Measurements from ENCODE around the gene MFN2.

Gene MFN2

GRCh38 chr1:11948822-11949458 lies 31.3 kb upstream of the MFN2 start:
- CTCF ChIA-PET: no interaction called here

GRCh38 chr1:11951901-11952300 lies 28.3 kb upstream of the MFN2 start:
- H3K36me3 ChIP-seq (ENCODE audit: control insufficient read depth in 4 of 4, insufficient read depth in 4 of 4, low read length in 3 of 4): peaks cover 0 to 34% (median 6%) of the 10 kb centered on the region in 4 experiments
- no peak for DNase-seq
- no peaks in the 10 kb centered on the region for H3K4me1 ChIP-seq (ENCODE audit: control extremely low read depth in 1 of 4, control insufficient read depth in 4 of 4, insufficient read depth in 4 of 4, low read length in 3 of 4)
- ChIA-PET POLR2A (no interaction called here), CTCF (no interaction called here)
- no peaks in the 10 kb centered on the region for H3K9me3 ChIP-seq (ENCODE audit: control extremely low read depth in 1 of 5, control insufficient read depth in 4 of 5, insufficient read depth in 2 of 5, low read depth in 1 of 5, low read length in 4 of 5)
- WGBS (ENCODE audit: insufficient coverage): 100% methylated on average over 1 of the region's 2 CpGs
- no peaks in the 10 kb centered on the region for H3K27me3 ChIP-seq (replicated peaks in 2 of 5; ENCODE audit: control insufficient read depth in 4 of 5, insufficient read depth in 5 of 5, low read length in 4 of 5)
- H3K27ac ChIP-seq (ENCODE audit: insufficient read depth in 1 of 2, low read depth in 1 of 2, low read length in 2 of 2, poor library complexity in 1 of 2, severe bottlenecking in 2 of 2): no peak overlapping the region
- H3K4me3 ChIP-seq (ENCODE audit: control insufficient read depth in 1 of 7, extremely low read depth in 1 of 7, insufficient read depth in 4 of 7, low read depth in 2 of 7, low read length in 6 of 7): no peak overlapping the region

More at GRCh38 chr1:11948822-11949458, 31.3 kb upstream of the MFN2 start:
- peak in 2 of 3 donors; percentile 27 for DNase-seq
- H3K9me3 ChIP-seq (ENCODE audit: control extremely low read depth in 1 of 5, control insufficient read depth in 4 of 5, insufficient read depth in 2 of 5, low read depth in 1 of 5, low read length in 4 of 5): peaks cover 0 to 7% (median 2%) of the 10 kb centered on the region in 5 experiments
- 93% methylated on average over 6 of the region's 6 CpGs for WGBS (ENCODE audit: insufficient coverage)
- no peaks in the 10 kb centered on the region for H3K27me3 ChIP-seq (replicated peaks in 2 of 5; ENCODE audit: control insufficient read depth in 4 of 5, insufficient read depth in 5 of 5, low read length in 4 of 5)
- no peak overlapping the region for H3K4me3 ChIP-seq (ENCODE audit: control insufficient read depth in 1 of 7, extremely low read depth in 1 of 7, insufficient read depth in 4 of 7, low read depth in 2 of 7, low read length in 6 of 7)
- no peak overlapping the region for H3K27ac ChIP-seq (ENCODE audit: insufficient read depth in 1 of 2, low read depth in 1 of 2, low read length in 2 of 2, poor library complexity in 1 of 2, severe bottlenecking in 2 of 2)
- peaks cover 0 to 30% (median 3%) of the 10 kb centered on the region in 4 experiments for H3K36me3 ChIP-seq (ENCODE audit: control insufficient read depth in 4 of 4, insufficient read depth in 4 of 4, low read length in 3 of 4)
- H3K4me1 ChIP-seq (ENCODE audit: control extremely low read depth in 1 of 4, control insufficient read depth in 4 of 4, insufficient read depth in 4 of 4, low read length in 3 of 4): no peaks in the 10 kb centered on the region
- POLR2A ChIA-PET: no interaction called here

GRCh38 chr1:11952455-11953109 lies 27.7 kb upstream of the MFN2 start:
- ChIA-PET CTCF (no interaction called here), POLR2A (interaction anchor here (0.6 kb wide), 1 partner anchor 23 kb away, joined by 3 read pairs; no protein-coding TSS in a partner anchor)
- Histone ChIP-seq H3K9me3 (ENCODE audit: control extremely low read depth in 1 of 5, control insufficient read depth in 4 of 5, insufficient read depth in 2 of 5, low read depth in 1 of 5, low read length in 4 of 5) (no peaks in the 10 kb centered on the region), H3K27ac (ENCODE audit: insufficient read depth in 1 of 2, low read depth in 1 of 2, low read length in 2 of 2, poor library complexity in 1 of 2, severe bottlenecking in 2 of 2) (no peak overlapping the region), H3K4me3 (ENCODE audit: control insufficient read depth in 1 of 7, extremely low read depth in 1 of 7, insufficient read depth in 4 of 7, low read depth in 2 of 7, low read length in 6 of 7) (no peak overlapping the region), H3K36me3 (ENCODE audit: control insufficient read depth in 4 of 4, insufficient read depth in 4 of 4, low read length in 3 of 4) (peaks cover 0 to 38% (median 6%) of the 10 kb centered on the region in 4 experiments), H3K4me1 (ENCODE audit: control extremely low read depth in 1 of 4, control insufficient read depth in 4 of 4, insufficient read depth in 4 of 4, low read length in 3 of 4) (no peaks in the 10 kb centered on the region), H3K27me3 (replicated peaks in 2 of 5; ENCODE audit: control insufficient read depth in 4 of 5, insufficient read depth in 5 of 5, low read length in 4 of 5) (no peaks in the 10 kb centered on the region)
- 93% methylated on average over 8 of the region's 11 CpGs for WGBS (ENCODE audit: insufficient coverage)
- DNase-seq: no peak

- Histone ChIP-seq H3K4me1 (ENCODE audit: control extremely low read depth in 1 of 4, control insufficient read depth in 4 of 4, insufficient read depth in 4 of 4, low read length in 3 of 4) (peaks cover 0 to 2% (median 0%) of the 10 kb centered on the region in 4 experiments), H3K27me3 (replicated peaks in 2 of 5; ENCODE audit: control insufficient read depth in 4 of 5, insufficient read depth in 5 of 5, low read length in 4 of 5) (no peaks in the 10 kb centered on the region), H3K36me3 (ENCODE audit: control insufficient read depth in 4 of 4, insufficient read depth in 4 of 4, low read length in 3 of 4) (peaks cover 0 to 37% (median 14%) of the 10 kb centered on the region in 4 experiments), H3K4me3 (ENCODE audit: control insufficient read depth in 1 of 7, extremely low read depth in 1 of 7, insufficient read depth in 4 of 7, low read depth in 2 of 7, low read length in 6 of 7) (no peak overlapping the region), H3K9me3 (ENCODE audit: control extremely low read depth in 1 of 5, control insufficient read depth in 4 of 5, insufficient read depth in 2 of 5, low read depth in 1 of 5, low read length in 4 of 5) (no peaks in the 10 kb centered on the region), H3K27ac (ENCODE audit: insufficient read depth in 1 of 2, low read depth in 1 of 2, low read length in 2 of 2, poor library complexity in 1 of 2, severe bottlenecking in 2 of 2) (no peak overlapping the region)
- 94% methylated on average over 2 of the region's 6 CpGs for WGBS (ENCODE audit: insufficient coverage)
- ChIA-PET POLR2A (no interaction called here), CTCF (no interaction called here)
- DNase-seq: peak in 1 of 3 donors; percentile 3
These were observed 25.0 kb upstream of the MFN2 start for GRCh38 chr1:11955221-11955620.

GRCh38 chr1:11957398-11957797 lies 22.8 kb upstream of the MFN2 start:
- Histone ChIP-seq H3K4me3 (ENCODE audit: control insufficient read depth in 1 of 7, extremely low read depth in 1 of 7, insufficient read depth in 4 of 7, low read depth in 2 of 7, low read length in 6 of 7) (no peak overlapping the region), H3K9me3 (ENCODE audit: control extremely low read depth in 1 of 5, control insufficient read depth in 4 of 5, insufficient read depth in 2 of 5, low read depth in 1 of 5, low read length in 4 of 5) (no peaks in the 10 kb centered on the region), H3K27me3 (replicated peaks in 2 of 5; ENCODE audit: control insufficient read depth in 4 of 5, insufficient read depth in 5 of 5, low read length in 4 of 5) (no peaks in the 10 kb centered on the region), H3K4me1 (ENCODE audit: control extremely low read depth in 1 of 4, control insufficient read depth in 4 of 4, insufficient read depth in 4 of 4, low read length in 3 of 4) (peaks cover 8 to 15% (median 10%) of the 10 kb centered on the region in 4 experiments), H3K27ac (ENCODE audit: insufficient read depth in 1 of 2, low read depth in 1 of 2, low read length in 2 of 2, poor library complexity in 1 of 2, severe bottlenecking in 2 of 2) (no peak overlapping the region), H3K36me3 (ENCODE audit: control insufficient read depth in 4 of 4, insufficient read depth in 4 of 4, low read length in 3 of 4) (peaks cover 0 to 33% (median 11%) of the 10 kb centered on the region in 4 experiments)
- DNase-seq: no peak
- 98% methylated on average over 5 of the region's 5 CpGs for WGBS (ENCODE audit: insufficient coverage)
- ChIA-PET POLR2A (no interaction called here), CTCF (no interaction called here)

- H3K27ac ChIP-seq (ENCODE audit: insufficient read depth in 1 of 2, low read depth in 1 of 2, low read length in 2 of 2, poor library complexity in 1 of 2, severe bottlenecking in 2 of 2): no peak overlapping the region
- no peaks in the 10 kb centered on the region for H3K27me3 ChIP-seq (replicated peaks in 2 of 5; ENCODE audit: control insufficient read depth in 4 of 5, insufficient read depth in 5 of 5, low read length in 4 of 5)
- peaks cover 8 to 15% (median 10%) of the 10 kb centered on the region in 4 experiments for H3K4me1 ChIP-seq (ENCODE audit: control extremely low read depth in 1 of 4, control insufficient read depth in 4 of 4, insufficient read depth in 4 of 4, low read length in 3 of 4)
- H3K36me3 ChIP-seq (ENCODE audit: control insufficient read depth in 4 of 4, insufficient read depth in 4 of 4, low read length in 3 of 4): peaks cover 0 to 33% (median 10%) of the 10 kb centered on the region in 4 experiments
- WGBS (ENCODE audit: insufficient coverage): 94% methylated on average over 12 of the region's 12 CpGs
- DNase-seq: no peak
- no peaks in the 10 kb centered on the region for H3K9me3 ChIP-seq (ENCODE audit: control extremely low read depth in 1 of 5, control insufficient read depth in 4 of 5, insufficient read depth in 2 of 5, low read depth in 1 of 5, low read length in 4 of 5)
- POLR2A ChIA-PET: no interaction called here
- no peak overlapping the region for H3K4me3 ChIP-seq (ENCODE audit: control insufficient read depth in 1 of 7, extremely low read depth in 1 of 7, insufficient read depth in 4 of 7, low read depth in 2 of 7, low read length in 6 of 7)
- CTCF ChIA-PET: no interaction called here
These were observed 22.3 kb upstream of the MFN2 start for GRCh38 chr1:11957897-11958296.

GRCh38 chr1:11960276-11960675 lies 20.0 kb upstream of the MFN2 start:
- POLR2A ChIA-PET: no interaction called here
- no peaks in the 10 kb centered on the region for H3K9me3 ChIP-seq (ENCODE audit: control extremely low read depth in 1 of 5, control insufficient read depth in 4 of 5, insufficient read depth in 2 of 5, low read depth in 1 of 5, low read length in 4 of 5)
- DNase-seq: no peak
- 96% methylated on average over 5 of the region's 5 CpGs for WGBS (ENCODE audit: insufficient coverage)
- no peak overlapping the region for H3K27ac ChIP-seq (ENCODE audit: insufficient read depth in 1 of 2, low read depth in 1 of 2, low read length in 2 of 2, poor library complexity in 1 of 2, severe bottlenecking in 2 of 2)
- no peak overlapping the region for H3K4me3 ChIP-seq (ENCODE audit: control insufficient read depth in 1 of 7, extremely low read depth in 1 of 7, insufficient read depth in 4 of 7, low read depth in 2 of 7, low read length in 6 of 7)
- H3K4me1 ChIP-seq (ENCODE audit: control extremely low read depth in 1 of 4, control insufficient read depth in 4 of 4, insufficient read depth in 4 of 4, low read length in 3 of 4): peaks cover 8 to 15% (median 10%) of the 10 kb centered on the region in 4 experiments
- H3K36me3 ChIP-seq (ENCODE audit: control insufficient read depth in 4 of 4, insufficient read depth in 4 of 4, low read length in 3 of 4): peaks cover 0 to 45% (median 19%) of the 10 kb centered on the region in 4 experiments
- no peaks in the 10 kb centered on the region for H3K27me3 ChIP-seq (replicated peaks in 2 of 5; ENCODE audit: control insufficient read depth in 4 of 5, insufficient read depth in 5 of 5, low read length in 4 of 5)
- CTCF ChIA-PET: no interaction called here

All from common myeloid progenitor, CD34-positive (primary cell).